ENCODE measurements around the gene C20orf204. TPM values are rescaled to one million over a fixed set of nuclear protein-coding genes. Genes with fewer than 3 reads are reported as not detected.

The C20orf204 gene
- total and polyA plus RNA-seq, 2 of the 8 experiments (the other 6 are each of a cell fraction or from before 2014, with no cell fraction given): 0.39 to 0.52 TPM

- TF ChIP-seq RNF2 (IDR thresholded peaks at IDR 0.05; ENCODE audit: borderline replicate concordance, low read depth, low read length, missing control alignments, poor library complexity, severe bottlenecking): peak; percentile 66
- no peak for TF ChIP-seq SIN3A (conservative IDR thresholded peaks at IDR 0.05 in 1 of 2, IDR thresholded peaks at IDR 0.05 in 1 of 2; ENCODE audit: low read depth in 1 of 2, low read length in 2 of 2)
- peak; percentile 74; the same call in 1 of the 2 replicates for TF ChIP-seq GABPA (IDR thresholded peaks at IDR 0.05; ENCODE audit: borderline replicate concordance, insufficient read depth, low read length)
- TF ChIP-seq TAF1 (IDR thresholded peaks at IDR 0.05; ENCODE audit: low read depth, low read length): no peak
- TF ChIP-seq E2F6 (IDR thresholded peaks at IDR 0.05): no peak
- no peak for TF ChIP-seq RXRA (IDR thresholded peaks at IDR 0.05; ENCODE audit: insufficient read depth, low read depth, low read length)
- TF ChIP-seq ATF3 (IDR thresholded peaks at IDR 0.05; ENCODE audit: insufficient read depth, low read depth, low read length): no peak
Observed at GRCh38 chr20:64048402-64049044, 12.5 kb downstream of the C20orf204 start (continued).
